HG03442 (cell line): ENCODE measurements around the gene DNAH10.

Source experiments
- ATAC-seq: cut with Tn5 transposase; IDR thresholded peaks from one replicate; pipeline ENCODE4 v1.9.1; 2021; ENCODE audit warnings: mild to moderate bottlenecking, moderate library complexity; ENCODE audit not compliant: unreplicated experiment

The DNAH10 gene

GRCh38 chr12:123790905-123791467 lies 28.9 kb downstream of the DNAH10 start:
- no peak for ATAC-seq

- no peak for ATAC-seq
Measured at GRCh38 chr12:123794027-123794426, 31.9 kb downstream of the DNAH10 start.

GRCh38 chr12:123798518-123798917 lies 36.4 kb downstream of the DNAH10 start:
- ATAC-seq = no peak

DNA sequence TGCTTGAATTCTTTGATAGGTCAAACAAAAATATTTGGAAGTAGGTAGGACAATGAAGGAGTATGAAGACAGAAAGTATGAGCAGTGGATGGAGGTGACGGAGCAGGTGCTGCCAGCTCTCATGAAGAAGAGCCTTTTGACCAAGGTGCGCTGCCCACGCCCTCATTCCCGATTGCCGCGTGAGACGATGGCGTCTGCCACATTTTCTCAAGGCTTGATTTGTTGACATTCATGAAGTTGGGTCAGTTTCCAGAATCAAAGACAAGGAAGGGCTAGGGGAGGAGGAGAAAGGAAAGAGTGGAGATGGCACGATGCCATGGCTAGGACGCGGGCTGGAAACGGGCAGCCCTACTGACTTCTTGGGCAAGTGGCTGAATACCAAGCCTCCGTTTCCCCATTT lies 37.1 kb downstream of the DNAH10 start:
- no peak for ATAC-seq

DNA sequence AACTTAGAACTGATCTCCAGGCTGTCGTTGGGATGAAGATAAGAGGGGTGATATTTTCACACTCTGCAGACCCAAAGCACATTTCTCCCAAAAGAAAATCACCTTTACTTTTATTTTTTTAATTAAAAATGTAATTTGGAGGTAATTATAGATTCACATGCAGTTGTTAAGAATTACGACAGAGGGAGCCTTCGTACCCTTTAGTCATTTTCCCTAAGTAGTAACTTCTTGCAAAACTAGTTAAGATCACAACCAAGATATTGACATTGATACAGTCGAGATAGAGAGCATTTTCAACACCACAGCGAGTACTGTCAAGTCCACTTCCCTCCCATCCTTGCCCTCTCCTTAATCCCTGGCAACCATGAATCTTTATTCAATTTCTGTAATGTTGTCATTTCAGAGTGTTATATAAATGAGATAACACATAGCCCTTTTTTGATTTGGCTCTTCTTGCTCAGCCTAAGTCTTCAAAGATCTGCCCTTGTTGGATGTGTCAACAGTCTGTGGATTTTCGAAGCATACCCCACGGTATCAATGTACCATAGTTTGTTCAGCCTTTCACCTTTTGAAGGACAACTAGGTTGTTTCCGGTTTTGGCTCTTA lies 39.6 kb downstream of the DNAH10 start:
- no peak for ATAC-seq

DNA sequence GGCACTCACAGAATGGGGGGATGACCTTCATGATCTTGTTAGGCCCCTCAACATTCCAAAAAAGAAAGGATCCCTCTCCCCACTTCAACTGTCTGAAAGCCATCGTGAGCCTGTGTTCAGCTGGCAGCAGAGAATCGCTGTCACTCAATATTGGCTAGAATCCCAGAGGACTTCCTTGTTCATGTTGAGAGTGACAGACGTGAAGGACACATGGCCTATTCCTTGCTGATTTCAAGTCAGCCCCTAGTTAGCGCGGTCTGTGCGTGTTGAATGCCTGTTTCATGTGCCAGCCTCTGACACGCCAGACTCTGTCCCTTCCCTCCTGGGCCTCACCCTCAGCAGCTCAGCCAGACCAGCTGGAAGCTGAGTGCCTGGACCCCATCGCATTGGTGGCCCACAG lies 43.1 kb downstream of the DNAH10 start:
- ATAC-seq = no peak

- ATAC-seq = no peak
Measured at GRCh38 chr12:123807002-123807401, 44.9 kb downstream of the DNAH10 start.

DNA sequence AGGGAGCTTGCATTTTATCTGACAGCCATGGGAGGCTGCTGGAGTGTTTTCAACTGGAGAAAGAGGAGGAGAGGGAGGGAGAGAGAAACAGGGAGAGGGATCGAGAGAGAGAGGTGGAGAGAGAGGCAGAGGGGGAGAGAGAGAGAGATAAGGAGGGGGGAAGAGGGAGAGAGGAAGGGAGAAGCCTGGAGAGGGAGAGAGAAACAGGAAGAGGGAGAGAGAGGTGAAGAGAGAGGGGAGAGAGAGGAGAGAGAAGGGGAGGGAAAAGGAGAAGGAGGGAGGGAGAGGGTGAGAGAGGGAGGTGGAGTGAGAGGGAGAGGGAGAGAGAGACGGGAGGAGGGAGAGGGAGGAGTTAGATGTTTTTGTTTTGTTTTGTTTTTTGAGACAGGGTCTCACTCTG lies 45.6 kb downstream of the DNAH10 start:
- ATAC-seq = no peak

DNA sequence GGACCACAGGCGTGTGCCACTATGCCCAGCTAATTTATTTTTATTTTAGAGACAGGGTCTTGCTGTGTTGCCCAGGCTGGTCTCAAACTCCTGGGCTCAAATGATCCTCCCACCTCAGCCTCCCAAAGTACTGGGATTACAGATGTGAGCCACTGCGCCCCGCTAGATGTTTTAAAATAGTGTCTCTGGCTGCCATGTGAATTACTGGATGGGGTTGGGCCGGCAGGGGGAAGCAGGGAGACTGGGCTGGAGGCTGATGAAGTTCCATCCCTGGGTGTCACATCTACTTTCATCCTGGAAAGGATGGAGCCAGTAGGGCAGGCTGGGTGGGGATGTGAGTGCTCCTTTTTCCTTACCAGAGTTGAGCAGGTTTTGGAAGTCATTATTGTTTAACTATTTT lies 46.1 kb downstream of the DNAH10 start:
- ATAC-seq = no peak

GRCh38 chr12:123813349-123813748 lies 51.2 kb downstream of the DNAH10 start:
- ATAC-seq = no peak

GRCh38 chr12:123815968-123816367 lies 53.9 kb downstream of the DNAH10 start:
- ATAC-seq = no peak

DNA sequence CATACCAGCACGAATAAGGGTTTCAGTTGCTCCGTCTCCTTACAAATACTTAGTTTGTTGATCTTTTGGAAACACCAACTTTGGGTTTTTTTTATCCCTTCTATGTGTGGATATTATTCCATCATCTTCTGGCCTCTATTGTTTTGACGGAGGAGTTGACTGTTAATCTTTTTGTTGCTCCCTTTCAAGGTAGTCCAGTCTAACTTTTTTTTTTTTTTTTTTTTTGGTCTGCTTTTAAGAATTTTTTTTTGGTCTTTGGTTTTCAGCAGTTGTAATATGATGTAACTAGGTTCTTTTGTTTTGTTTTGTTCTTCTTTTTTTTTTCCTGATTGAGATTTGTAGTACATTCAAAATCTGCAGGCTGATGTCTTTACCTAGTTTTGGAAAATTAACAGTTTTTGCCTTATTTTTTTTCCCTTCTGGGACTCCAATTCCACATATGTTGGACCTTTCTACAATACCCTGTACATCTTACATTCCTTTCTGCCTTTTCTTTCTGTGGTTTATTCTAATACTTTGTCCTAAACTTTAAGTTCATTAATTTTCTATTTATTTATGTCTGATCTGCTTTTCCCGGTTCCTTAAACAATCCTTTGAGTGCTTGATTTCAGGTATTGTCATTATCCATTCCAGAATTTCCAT lies 54.9 kb downstream of the DNAH10 start:
- ATAC-seq = no peak

DNA sequence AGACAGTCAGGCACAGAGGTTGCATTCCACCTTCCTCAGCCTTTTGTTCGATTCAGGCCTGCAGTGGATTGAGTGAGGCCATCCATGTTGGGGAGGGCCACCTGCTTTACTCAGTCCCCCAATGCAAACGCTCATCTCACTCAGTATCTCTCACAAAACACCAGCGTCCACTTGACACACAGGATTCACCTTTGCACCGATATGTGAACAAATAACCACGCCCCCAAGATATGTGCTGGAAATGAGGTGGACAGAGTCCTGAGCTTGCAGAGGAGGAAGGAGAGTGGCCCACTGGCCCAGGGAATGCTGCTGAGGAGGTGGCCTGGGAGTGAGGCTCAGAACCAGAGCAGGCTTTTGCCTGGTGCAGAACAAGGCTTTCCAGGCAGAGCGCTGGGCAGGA lies 60.7 kb downstream of the DNAH10 start:
- ATAC-seq = no peak

- no peak for ATAC-seq
Measured at GRCh38 chr12:123828120-123828519, 66.0 kb downstream of the DNAH10 start.

DNA sequence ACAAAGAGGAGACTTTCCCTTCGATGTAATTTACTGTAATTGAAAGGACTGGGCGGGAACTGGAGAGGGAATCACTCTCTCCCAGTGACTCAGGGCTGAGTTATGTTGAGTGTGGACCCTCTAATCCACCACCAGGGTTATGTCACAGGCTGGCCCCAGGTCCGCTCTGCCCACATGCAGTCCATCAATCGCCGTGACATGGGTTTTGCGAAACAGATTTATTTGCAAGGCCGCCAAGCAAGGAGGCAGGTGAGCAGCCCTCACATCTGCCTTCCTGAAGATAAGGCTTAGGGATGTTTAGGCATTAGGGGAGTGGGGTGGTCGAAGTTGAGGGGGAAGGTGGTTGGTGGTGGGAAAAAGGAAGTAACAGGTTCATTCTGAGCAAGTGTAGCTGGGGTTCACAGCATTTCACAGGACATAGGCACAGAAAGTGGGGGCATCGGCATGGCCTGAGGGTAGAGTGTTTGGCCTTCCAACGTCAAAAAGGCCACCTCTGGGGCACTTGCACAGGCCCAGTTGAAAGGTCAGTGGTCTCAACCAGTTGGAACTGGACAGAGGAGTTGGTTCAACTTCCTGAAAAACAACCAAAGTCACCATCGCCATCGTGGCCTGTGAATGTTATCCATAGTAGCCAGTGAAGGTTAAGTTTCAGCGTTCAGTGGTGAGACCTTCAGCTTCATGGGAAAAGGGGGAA lies 66.9 kb downstream of the DNAH10 start:
- ATAC-seq = no peak

GRCh38 chr12:123829561-123829960 lies 67.5 kb downstream of the DNAH10 start:
- ATAC-seq = no peak

GRCh38 chr12:123830675-123831074 lies 68.6 kb downstream of the DNAH10 start:
- no peak for ATAC-seq

DNA sequence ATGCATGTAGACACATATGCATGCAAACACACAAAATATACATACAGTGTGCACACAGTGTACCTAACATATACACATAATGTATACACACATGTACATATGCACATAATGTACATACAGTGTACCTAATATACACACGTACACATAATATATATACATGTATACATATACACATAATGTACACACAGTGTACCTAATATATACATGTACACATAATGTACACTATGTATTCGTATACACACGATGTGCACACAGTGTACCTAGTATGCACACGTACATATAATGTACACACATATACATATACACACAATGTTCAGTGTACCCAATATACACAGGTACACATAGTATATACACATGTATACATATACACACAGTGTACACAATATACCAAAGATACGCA lies 70.0 kb downstream of the DNAH10 start:
- no peak for ATAC-seq

GRCh38 chr12:123833830-123834229 lies 71.7 kb downstream of the DNAH10 start:
- ATAC-seq = no peak

GRCh38 chr12:123834845-123835244 lies 72.7 kb downstream of the DNAH10 start:
- no peak for ATAC-seq

DNA sequence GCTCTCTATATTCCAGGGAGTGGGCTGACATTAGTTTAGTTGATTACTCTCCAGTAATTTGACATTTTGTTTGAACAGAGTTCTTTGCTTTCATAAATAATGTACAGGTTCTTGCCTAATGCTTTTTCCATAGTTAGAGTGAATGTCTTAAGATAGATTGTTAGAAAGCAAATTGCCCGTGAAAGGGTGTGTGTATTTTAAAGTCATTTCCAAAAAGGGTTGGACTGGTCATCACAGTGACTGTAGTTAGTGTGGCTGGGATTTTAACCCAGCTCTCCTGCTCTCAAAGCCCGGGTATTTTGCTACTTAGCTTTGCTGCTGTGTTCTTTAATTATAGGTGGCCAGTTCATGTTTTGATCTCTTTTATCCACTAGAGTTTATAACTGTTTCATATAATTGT lies 74.2 kb downstream of the DNAH10 start:
- ATAC-seq = no peak

DNA sequence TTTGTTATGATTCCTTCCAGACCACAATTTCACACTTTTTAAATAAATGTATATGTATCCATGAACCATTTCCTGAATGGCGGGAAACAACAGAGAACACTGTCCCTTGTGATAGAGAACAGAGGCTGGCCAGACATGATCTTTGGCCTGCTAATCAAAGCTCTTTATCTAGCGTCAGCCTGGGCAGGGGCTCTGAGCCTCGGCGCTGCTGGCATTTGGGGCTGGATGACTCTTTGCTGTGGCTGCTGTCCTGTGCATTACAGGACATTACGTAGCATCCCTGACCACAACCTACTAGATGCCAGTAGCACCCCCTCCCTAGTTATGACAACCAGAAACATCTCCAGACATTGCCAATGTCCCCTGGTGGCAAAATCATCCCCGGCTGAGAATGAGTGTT lies 77.7 kb downstream of the DNAH10 start:
- no peak for ATAC-seq
